Suprapubic skin (tissue), 3 donors: Measurements from ENCODE around the gene EXTL1.

Experiments used
- CTCF ChIP-seq, 2 donors: fragments of 200-600 bp in 1 of 2; fragments of 450-650 bp in 1 of 2; sonication (generic) in 1 of 2; IDR thresholded peaks; one replicate each; pipeline ENCODE4 v1.5.1; 2016 to 2019; ENCODE audit warnings: antibody characterized with exemption in 2 of 2, mild to moderate bottlenecking in 1 of 2, moderate library complexity in 1 of 2
- POLR2A ChIP-seq, 2 donors: fragments of 450-650 bp; IDR thresholded peaks; one replicate each; pipeline ENCODE4 v1.6.1; 2017; ENCODE audit warnings: antibody characterized with exemption in 2 of 2, mild to moderate bottlenecking in 2 of 2, moderate library complexity in 2 of 2

GRCh38 chr1:26064553-26064952, 43.0 kb downstream of the EXTL1 start:
- TF ChIP-seq POLR2A (IDR thresholded peaks at IDR 0.05) (no peak), CTCF (IDR thresholded peaks at IDR 0.05) (no peak)
